Left colon (tissue), 2 donors: ENCODE measurements around the gene PPFIA1. TPM values are rescaled to one million over a fixed set of nuclear protein-coding genes. Genes with fewer than 3 reads are reported as not detected.
"Not testable (repeated sequence)": the region's sequence is repeated elsewhere in the genome, so short reads cannot be mapped to it uniquely, and the experiment has no call there.

Source experiments
- ATAC-seq: fragments of 200-7000 bp; cut with Tn5 transposase; one replicate; pipeline ENCODE4 v1.9.1; 2020; ENCODE audit warnings: mild to moderate bottlenecking, moderate library complexity
- DNase-seq, 2 donors: peaks; one replicate each; pipeline ENCODE4 v3.0.0-alpha.2; 2020
- intact Hi-C, 2 donors: fragments of 100-400 bp; cut with DNase I in 1 of 2; cut with micrococcal nuclease in 1 of 2; formaldehyde crosslinking; loops; one replicate each; pipeline versions ENCODE4 v1.11.2 to v1.14.0; 2022; cut with DNase I, micrococcal nuclease
- total RNA-seq, 2 donors: library from RNA; stranded (reverse); fragmentation: NEBNext Ultra II Directional; extraction: Animal tissue kit (Norgen Biotek cat#: 25700); gene quantifications; one replicate each; pipeline ENCODE4 v1.2.1, GENCODE V29; 2021
- donor health status: DM: no; HTN: no; CAD: no.
- donor health status: DM: yes; HTN: yes; CAD: no.

Gene PPFIA1
- total RNA-seq, 2 donors from 2014 or later: 52.8 to 79.1 TPM

- no peak for DNase-seq
- ATAC-seq: no peak
- intact Hi-C loops: no loop called here
These were observed 44.2 kb downstream of the PPFIA1 start for GRCh38 chr11:70314730-70315129.

- intact Hi-C loops: no loop called here
- DNase-seq (no peak), ATAC-seq (no peak)
These were observed 45.2 kb downstream of the PPFIA1 start for GRCh38 chr11:70315716-70316115.

GRCh38 chr11:70317581-70318305, 47.3 kb downstream of the PPFIA1 start:
- intact Hi-C loops: no loop called here
- ATAC-seq (no peak), DNase-seq (no peak)

GRCh38 chr11:70319396-70320076, 49.0 kb downstream of the PPFIA1 start:
- ATAC-seq: no peak
- intact Hi-C loops: no loop called here
- DNase-seq: no peak

- ATAC-seq (no peak), DNase-seq (no peak)
- intact Hi-C loops: no loop called here
These were observed 52.2 kb downstream of the PPFIA1 start for GRCh38 chr11:70322666-70323065.

GRCh38 chr11:70323806-70324205, 53.3 kb downstream of the PPFIA1 start:
- ATAC-seq (no peak), DNase-seq (no peak)
- intact Hi-C loops: no loop called here

- DNase-seq: no peak
- intact Hi-C loops: no loop called here
- ATAC-seq: no peak
These were observed 54.1 kb downstream of the PPFIA1 start for GRCh38 chr11:70324376-70325115.

- DNase-seq: no peak
- ATAC-seq: no peak
- intact Hi-C loops: no loop called here
These were observed 55.3 kb downstream of the PPFIA1 start for GRCh38 chr11:70325824-70326223.

- intact Hi-C loops: no loop called here
- no peak for ATAC-seq
- DNase-seq: no peak
These were observed 55.9 kb downstream of the PPFIA1 start for GRCh38 chr11:70326365-70326811.

GRCh38 chr11:70326833-70327232, 56.3 kb downstream of the PPFIA1 start:
- intact Hi-C loops: no loop called here
- ATAC-seq (no peak), DNase-seq (no peak)

GRCh38 chr11:70327717-70328116, 57.2 kb downstream of the PPFIA1 start:
- intact Hi-C loops: no loop called here
- ATAC-seq (no peak), DNase-seq (no peak)

GRCh38 chr11:70328556-70328955, 58.1 kb downstream of the PPFIA1 start:
- intact Hi-C loops: no loop called here
- ATAC-seq (no peak), DNase-seq (no peak)

- DNase-seq, intact Hi-C loops, ATAC-seq: not testable (repeated sequence)
These were observed 60.9 kb downstream of the PPFIA1 start for GRCh38 chr11:70331320-70331843.

GRCh38 chr11:70331901-70332300, 61.4 kb downstream of the PPFIA1 start:
- ATAC-seq (no peak), DNase-seq (no peak)
- intact Hi-C loops: no loop called here

- ATAC-seq (no peak), DNase-seq (no peak)
- intact Hi-C loops: no loop called here
These were observed 62.1 kb downstream of the PPFIA1 start for GRCh38 chr11:70332567-70332966.

- intact Hi-C loops: no loop called here
- DNase-seq (no peak), ATAC-seq (no peak)
These were observed 62.8 kb downstream of the PPFIA1 start for GRCh38 chr11:70333261-70333660.

- intact Hi-C loops: no loop called here
These were observed 64.0 kb downstream of the PPFIA1 start for GRCh38 chr11:70334351-70334995.

GRCh38 chr11:70335511-70335910, 65.0 kb downstream of the PPFIA1 start:
- no peak for ATAC-seq
- intact Hi-C loops: no loop called here
- no peak for DNase-seq

More at GRCh38 chr11:70334351-70334995, 64.0 kb downstream of the PPFIA1 start:
- ATAC-seq (no peak), DNase-seq (no peak)

GRCh38 chr11:70338594-70338993, 68.1 kb downstream of the PPFIA1 start:
- intact Hi-C loops: no loop called here

More at GRCh38 chr11:70338594-70338993, 68.1 kb downstream of the PPFIA1 start:
- ATAC-seq (no peak), DNase-seq (no peak)
